Colonic mucosa (tissue), 4 donors: ENCODE results near the gene RPTOR. TPM values are rescaled to one million over a fixed set of nuclear protein-coding genes. Genes with fewer than 3 reads are reported as not detected.

Source experiments
- DNase-seq: peaks from one replicate; pipeline ENCODE4 v3.0.0-alpha.2; 2020
- H3K27ac ChIP-seq: fragments of 200-600 bp; one replicate; pipeline ENCODE4 v1.8.0; 2021
- H3K27me3 ChIP-seq: fragments of 200-600 bp; one replicate; pipeline ENCODE4 v1.8.0; 2021
- H3K36me3 ChIP-seq: fragments of 200-600 bp; one replicate; pipeline ENCODE4 v1.8.0; 2021
- H3K4me1 ChIP-seq: fragments of 200-600 bp; one replicate; pipeline ENCODE4 v1.8.0; 2021; ENCODE audit warnings: mild to moderate bottlenecking
- H3K4me3 ChIP-seq: fragments of 200-600 bp; one replicate; pipeline ENCODE4 v1.8.0; 2021
- H3K9ac ChIP-seq, 2 donors: one replicate each; pipeline ENCODE4 v1.7.0; 2013; ENCODE audit warnings: control low read depth in 2 of 2, low read depth in 2 of 2, low read length in 2 of 2
- H3K9me3 ChIP-seq: fragments of 200-600 bp; one replicate; pipeline ENCODE4 v1.8.0; 2021
- intact Hi-C: fragments of 100-400 bp; cut with DNase I; formaldehyde crosslinking; loops from one replicate; pipeline ENCODE4 v1.14.1; 2022
- total RNA-seq, 2 donors: library from RNA; stranded (reverse); fragmentation: NEBNext Ultra II Directional in 1 of 2; extraction: Animal tissue kit (Norgen Biotek cat#: 25700) in 1 of 2; gene quantifications; one replicate each; pipeline ENCODE4 v1.2.1, GENCODE V29; 2021
- TF ChIP-seq, protein P1 (sequence below): fragments of 200-600 bp; IDR thresholded peaks from one replicate; pipeline ENCODE4 v1.8.0; 2022; ENCODE audit warnings: antibody characterized with exemption, mild to moderate bottlenecking
- donor health status: healthy.
- donor health status: DM: no; HTN: no; CAD: no.
- donor health status: DM: no; HTN: no; CAD: no.

RPTOR gene
- 10 to 100 TPM; 21.2 to 39.6 TPM for total RNA-seq

DNA sequence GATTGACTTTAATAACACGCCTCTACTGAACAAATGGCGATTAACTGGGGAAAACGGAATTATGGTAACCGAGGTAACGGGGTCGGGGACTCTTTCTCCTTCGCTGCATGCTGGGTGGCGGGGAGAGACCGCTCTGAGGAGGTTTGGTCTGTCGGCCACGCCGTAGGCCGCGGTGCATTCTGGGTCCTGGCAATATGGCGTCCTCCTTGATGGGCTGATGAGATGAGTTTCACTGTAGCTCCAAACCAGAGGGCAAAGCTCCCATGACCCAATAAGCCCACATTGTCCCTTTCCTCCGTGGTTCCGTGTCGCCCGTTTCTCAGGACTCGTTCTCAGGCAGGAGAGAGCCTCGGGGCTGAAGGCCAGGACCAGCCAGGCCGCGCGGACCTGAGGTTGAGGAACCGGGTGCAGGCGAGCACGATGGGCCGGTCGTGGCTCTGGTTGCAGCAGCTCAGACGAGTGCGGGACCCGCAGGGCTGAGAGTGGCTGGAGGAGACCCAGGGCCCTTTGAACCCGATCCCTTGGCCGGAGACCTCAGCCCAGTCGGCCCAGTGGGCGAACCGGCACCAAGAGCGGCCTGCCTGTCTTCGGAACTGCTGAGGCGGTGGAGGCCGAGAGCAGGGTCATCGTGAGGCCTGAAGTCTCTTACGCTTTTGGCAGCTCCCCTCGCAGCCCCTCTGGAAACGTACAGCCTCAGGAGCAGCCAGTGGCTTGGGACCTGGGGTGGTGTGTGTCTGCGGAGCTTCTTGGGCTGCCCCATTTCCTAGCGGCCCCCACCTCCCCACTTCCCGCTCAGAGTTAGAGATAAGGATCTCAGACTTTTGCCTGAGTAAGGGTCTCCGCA lies at the start of gene RPTOR:
Gene RPTOR (plus strand): TSS at position 184 of the 844 bp plus-strand sequence. CDS start 792 bp downstream, outside the sequence.
- TF ChIP-seq, protein P1, sequence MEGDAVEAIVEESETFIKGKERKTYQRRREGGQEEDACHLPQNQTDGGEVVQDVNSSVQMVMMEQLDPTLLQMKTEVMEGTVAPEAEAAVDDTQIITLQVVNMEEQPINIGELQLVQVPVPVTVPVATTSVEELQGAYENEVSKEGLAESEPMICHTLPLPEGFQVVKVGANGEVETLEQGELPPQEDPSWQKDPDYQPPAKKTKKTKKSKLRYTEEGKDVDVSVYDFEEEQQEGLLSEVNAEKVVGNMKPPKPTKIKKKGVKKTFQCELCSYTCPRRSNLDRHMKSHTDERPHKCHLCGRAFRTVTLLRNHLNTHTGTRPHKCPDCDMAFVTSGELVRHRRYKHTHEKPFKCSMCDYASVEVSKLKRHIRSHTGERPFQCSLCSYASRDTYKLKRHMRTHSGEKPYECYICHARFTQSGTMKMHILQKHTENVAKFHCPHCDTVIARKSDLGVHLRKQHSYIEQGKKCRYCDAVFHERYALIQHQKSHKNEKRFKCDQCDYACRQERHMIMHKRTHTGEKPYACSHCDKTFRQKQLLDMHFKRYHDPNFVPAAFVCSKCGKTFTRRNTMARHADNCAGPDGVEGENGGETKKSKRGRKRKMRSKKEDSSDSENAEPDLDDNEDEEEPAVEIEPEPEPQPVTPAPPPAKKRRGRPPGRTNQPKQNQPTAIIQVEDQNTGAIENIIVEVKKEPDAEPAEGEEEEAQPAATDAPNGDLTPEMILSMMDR: no peak
- intact Hi-C loops: no loop called here
- Histone ChIP-seq H3K9ac (peak within 1 kb of the TSS; percentile 86 to 93), H3K27me3 (no peaks in the 10 kb centered on the region), H3K9me3 (no peaks in the 10 kb centered on the region), H3K4me3 (peak within 1 kb of the TSS; percentile 98), H3K27ac (peak within 1 kb of the TSS; percentile 21), H3K4me1 (peaks cover 13% of the 10 kb centered on the region), H3K36me3 (no peaks in the 10 kb centered on the region)
- peak; percentile 97 for DNase-seq

DNA sequence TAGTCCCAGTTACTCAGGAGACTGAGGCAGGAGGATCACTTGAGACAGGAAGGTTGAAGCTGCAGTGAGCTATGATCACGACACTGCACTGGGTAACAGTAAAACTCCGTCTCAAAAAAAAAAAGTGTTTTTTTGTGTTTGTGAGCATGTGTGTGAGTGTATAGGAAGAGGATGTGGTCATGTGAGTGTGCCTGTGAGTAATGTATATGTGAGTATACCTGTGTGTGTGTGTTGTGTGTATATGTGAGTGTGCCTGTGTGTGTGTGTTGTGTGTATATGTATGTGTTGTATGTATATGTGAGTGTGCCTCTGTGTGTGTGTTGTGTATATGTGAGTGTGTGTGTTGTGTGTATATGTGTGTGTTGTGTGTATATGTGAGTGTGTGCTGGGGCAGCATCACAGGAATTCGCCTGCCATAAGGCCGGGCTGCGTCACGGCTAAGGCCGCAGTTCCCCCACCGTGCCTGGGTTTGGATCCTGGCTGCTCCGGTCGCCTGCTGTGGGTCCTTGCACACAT lies 46.9 kb upstream of the RPTOR start:
- Histone ChIP-seq H3K9me3 (no peaks in the 10 kb centered on the region), H3K4me3 (no peak overlapping the region), H3K4me1 (no peaks in the 10 kb centered on the region), H3K36me3 (no peaks in the 10 kb centered on the region), H3K27me3 (no peaks in the 10 kb centered on the region), H3K27ac (no peak overlapping the region), H3K9ac (no peak overlapping the region)
- no peak for DNase-seq
- intact Hi-C loops: no loop called here
- TF ChIP-seq, protein P1: no peak

- peak; percentile 21 for DNase-seq
These were observed 46.3 kb upstream of the RPTOR start for GRCh38 chr17:80498242-80498919.

DNA sequence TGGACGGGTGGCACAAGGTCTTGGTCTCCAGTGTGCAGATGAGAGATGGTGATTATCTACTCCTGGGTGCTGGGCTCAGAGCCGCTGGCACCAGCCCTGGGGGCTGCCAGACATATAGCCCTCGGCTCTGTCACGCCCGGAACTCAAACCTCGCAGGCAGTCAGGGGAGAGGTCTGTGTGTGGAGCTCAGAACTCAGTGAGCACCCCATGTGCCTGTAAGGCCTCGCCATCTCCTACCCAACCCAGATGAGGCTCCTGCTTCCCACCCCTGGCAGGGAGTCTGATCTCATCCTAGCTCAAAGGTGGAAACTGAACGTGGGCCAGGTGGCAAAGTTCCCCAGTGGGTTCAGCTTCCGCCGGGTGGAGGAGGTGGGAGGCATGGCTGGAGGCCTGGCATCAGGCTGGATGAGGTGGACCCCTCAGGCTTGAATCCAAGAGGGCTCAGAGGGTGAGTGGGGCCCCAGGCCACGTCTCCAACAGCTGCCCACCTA lies 45.7 kb upstream of the RPTOR start:
- H3K36me3 ChIP-seq: no peaks in the 10 kb centered on the region
- H3K9me3 ChIP-seq: no peaks in the 10 kb centered on the region
- no peaks in the 10 kb centered on the region for H3K4me1 ChIP-seq
- no peaks in the 10 kb centered on the region for H3K27me3 ChIP-seq
- no peak overlapping the region for H3K9ac ChIP-seq
- no peak for DNase-seq
- intact Hi-C loops: no loop called here
- H3K27ac ChIP-seq: no peak overlapping the region
- TF ChIP-seq, protein P1: no peak
- H3K4me3 ChIP-seq: no peak overlapping the region

More at GRCh38 chr17:80498242-80498919, 46.3 kb upstream of the RPTOR start:
- Histone ChIP-seq H3K4me1 (no peaks in the 10 kb centered on the region), H3K9me3 (no peaks in the 10 kb centered on the region), H3K27ac (no peak overlapping the region), H3K36me3 (no peaks in the 10 kb centered on the region), H3K27me3 (no peaks in the 10 kb centered on the region), H3K9ac (no peak overlapping the region), H3K4me3 (no peak overlapping the region)
- intact Hi-C loops: no loop called here
- TF ChIP-seq, protein P1: no peak

DNA sequence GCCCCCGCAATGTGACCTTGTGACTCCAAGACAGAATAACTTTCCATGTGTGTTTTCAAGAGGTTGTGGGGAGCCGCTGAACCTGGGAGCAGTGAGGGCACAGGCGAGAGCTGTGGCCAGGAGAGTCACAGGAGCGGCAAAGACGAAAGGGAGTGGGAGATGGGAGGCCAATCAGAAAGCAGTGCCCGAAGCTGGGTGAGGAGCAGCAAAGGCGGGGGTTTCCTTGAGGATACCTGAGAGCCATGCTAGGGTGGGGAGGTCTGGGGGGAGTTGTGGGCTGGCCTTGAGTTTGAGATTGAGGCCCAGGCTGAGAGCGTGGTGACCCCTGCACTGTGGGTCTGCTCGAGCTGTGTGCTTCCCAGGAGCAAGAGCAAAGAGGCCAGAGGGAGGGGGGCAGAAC lies 45.1 kb upstream of the RPTOR start:
- H3K9ac ChIP-seq: no peak overlapping the region
- H3K27me3 ChIP-seq: no peaks in the 10 kb centered on the region
- no peaks in the 10 kb centered on the region for H3K36me3 ChIP-seq
- TF ChIP-seq, protein P1: no peak
- no peaks in the 10 kb centered on the region for H3K4me1 ChIP-seq
- H3K27ac ChIP-seq: no peak overlapping the region
- DNase-seq: no peak
- no peak overlapping the region for H3K4me3 ChIP-seq
- intact Hi-C loops: no loop called here
- no peaks in the 10 kb centered on the region for H3K9me3 ChIP-seq
